HG03521 (cell line): ENCODE data around the gene IPO4.

Source experiments
- ATAC-seq: cut with Tn5 transposase; IDR thresholded peaks from one replicate; pipeline ENCODE4 v1.9.1; 2021; ENCODE audit warnings: mild to moderate bottlenecking, moderate library complexity; ENCODE audit not compliant: unreplicated experiment

Gene IPO4

DNA sequence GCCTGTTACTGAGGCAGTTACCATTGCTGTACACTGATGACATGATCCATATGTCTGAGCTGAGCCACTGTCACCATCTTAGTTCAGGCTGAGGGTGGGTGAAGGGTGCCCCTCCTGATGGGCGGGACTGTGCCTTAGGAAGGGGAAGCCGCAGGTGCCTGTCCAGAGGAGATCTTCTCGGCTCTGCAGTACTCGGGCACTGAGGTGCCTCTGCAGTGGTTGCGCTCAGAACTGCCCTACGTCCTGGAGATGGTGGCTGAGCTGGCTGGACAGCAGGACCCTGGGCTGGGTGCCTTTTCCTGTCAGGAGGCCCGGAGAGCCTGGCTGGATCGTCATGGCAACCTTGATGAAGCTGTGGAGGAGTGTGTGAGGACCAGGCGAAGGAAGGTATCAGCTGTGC, 37.6 kb downstream of the IPO4 start:
- ATAC-seq = no peak

DNA sequence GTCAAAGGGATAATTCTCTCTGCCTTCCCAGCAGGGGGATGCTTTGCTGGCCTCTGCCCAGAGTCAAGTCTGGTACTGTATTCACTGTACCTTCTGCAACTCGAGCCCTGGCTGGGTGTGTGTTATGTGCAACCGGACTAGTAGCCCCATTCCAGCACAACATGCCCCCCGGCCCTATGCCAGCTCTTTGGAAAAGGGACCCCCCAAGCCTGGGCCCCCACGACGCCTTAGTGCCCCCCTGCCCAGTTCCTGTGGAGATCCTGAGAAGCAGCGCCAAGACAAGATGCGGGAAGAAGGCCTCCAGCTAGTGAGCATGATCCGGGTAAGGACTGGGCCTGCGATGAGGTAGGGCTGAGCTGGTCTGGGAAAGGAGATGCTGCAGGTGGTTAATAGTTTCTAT, 38.0 kb downstream of the IPO4 start:
- ATAC-seq = no peak

DNA sequence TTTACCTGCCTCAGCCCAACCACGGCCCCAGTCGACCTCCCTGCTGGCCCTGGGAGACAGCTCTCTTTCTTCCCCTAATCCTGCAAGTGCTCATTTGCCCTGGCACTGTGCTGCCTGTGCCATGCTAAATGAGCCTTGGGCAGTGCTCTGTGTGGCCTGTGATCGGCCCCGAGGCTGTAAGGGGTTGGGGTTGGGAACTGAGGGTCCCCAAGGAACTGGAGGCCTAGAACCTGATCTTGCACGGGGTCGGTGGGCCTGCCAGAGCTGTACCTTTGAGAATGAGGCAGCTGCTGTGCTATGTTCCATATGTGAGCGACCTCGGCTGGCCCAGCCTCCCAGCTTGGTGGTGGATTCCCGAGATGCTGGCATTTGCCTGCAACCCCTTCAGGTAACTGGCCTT, 38.6 kb downstream of the IPO4 start:
- no peak for ATAC-seq

DNA sequence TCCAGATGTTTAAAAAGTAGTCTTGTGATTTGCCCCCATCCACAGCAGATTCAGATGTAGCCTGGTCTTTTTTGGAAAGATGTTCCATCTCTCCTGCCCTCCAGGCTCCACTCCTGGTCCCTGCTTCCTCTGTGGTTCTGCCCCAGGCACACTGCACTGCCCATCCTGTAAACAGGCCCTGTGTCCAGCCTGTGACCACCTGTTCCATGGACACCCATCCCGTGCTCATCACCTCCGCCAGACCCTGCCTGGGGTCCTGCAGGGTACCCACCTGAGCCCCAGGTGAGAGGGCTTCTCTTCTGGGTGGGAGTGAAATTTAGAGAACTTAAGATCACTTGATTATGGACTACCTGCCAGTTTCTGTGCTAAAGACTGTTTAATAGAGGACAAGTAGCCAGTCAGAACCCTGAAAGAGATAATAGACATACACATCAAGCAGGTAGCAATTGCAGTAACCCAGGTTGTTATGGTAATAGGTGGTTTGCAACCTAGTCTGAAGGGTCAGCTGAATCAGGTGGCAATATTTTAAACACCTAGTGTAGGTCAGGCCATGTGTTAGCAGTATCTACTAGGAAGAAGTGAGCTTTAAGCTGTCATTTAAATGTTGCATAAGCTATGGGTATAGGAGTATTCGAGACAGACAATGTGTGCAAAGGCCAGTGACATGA, 39.2 kb downstream of the IPO4 start:
- ATAC-seq = no peak

DNA sequence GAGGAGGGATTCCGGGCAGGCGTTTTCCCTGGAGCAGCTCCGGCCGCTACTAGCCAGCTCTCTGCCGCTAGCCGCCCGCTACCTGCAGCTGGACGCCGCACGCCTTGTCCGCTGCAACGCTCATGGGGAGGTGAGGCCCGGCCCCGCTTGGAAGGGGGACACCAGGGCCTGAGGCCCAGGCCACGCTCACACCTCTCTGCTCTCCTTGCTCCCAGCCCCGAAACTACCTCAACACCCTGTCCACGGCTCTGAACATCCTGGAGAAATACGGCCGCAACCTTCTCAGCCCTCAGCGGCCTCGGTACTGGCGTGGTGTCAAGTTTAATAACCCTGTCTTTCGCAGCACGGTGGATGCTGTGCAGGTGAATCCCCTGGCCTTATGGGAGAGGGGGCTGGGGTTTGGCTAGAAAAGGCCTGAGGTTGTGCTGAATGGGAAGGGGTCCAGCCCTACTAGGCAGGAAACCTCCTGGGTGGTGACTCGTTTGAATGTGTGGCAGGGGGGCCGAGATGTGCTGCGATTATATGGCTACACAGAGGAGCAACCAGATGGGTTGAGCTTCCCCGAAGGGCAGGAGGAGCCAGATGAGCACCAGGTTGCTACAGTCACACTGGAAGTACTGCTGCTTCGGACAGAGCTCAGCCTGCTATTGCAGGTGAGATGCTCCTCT, 40.7 kb downstream of the IPO4 start:
- no peak for ATAC-seq

DNA sequence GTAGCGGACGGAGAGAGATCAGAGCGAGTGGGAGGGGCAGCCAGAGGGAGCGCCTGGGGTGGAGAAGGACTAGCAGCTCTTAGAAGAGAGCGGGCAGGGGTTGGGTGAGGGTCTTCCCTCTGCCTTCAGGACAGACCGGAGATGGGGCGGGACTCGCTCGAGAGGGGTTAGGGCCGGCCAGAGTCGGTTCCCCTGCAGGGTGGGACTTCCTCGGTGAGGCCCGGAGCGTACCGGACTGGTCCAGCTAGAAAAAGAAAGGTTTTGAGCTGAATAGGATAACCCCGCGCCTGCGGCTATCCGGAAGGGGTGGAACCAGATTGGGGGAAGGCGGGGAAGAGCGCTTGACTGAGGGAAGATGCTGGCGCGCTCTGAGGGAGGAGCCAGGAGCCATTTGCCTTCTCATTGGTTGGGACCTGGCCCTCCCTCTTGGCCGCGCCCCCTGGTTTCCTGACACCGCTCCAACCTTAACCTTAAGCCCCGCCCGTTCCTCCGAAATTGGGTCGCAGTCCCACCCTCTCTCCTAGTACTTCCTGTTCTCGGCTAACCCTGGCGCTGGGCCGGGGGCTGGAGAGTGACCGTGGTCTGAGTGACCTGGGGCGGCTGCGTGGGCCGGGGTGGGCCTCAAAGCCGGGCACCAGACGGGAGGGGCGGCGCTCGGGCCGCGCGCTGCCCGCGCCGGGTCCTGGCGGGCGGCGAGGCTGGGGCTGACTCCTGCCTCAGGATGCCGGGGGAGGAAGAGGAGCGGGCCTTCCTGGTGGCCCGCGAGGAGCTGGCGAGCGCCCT, 41.4 kb downstream of the IPO4 start, which contains the start of gene RNF31:
Gene RNF31, plus strand, starts transcription at position 521 of the 783 bp plus-strand sequence. Its CDS starts 201 bp downstream, at position 722.
- peak; percentile 79 for ATAC-seq

DNA sequence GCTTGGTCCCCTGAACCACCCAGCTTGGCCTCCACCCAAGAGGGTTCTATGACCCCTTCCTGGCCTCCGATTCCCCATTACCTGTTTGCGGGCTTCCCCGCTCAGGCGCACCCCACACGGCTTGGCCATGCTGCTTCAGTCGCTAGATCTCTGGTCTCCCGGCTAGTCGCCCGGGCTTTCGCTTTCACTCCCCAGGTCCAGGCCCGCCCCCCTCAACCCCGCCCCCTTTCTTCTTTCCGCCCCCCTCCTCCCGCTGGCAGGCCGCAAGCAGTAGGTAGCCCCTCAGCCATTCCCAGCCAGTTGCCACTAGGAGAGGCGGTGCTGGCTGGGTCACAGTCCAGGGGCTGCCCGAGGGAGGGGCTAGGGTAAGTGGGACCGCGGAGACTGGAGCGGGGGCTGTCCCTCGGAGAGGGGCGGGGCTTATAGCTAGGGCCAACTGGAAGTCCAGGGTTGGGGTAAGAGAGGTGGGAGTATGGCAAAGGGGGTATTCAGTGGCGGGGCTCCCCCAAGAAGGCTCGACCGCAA, 42.1 kb downstream of the IPO4 start, which contains the start of gene PSME2:
Gene PSME2, minus strand, starts transcription at position 158 of the 525 bp plus-strand sequence. Its CDS starts 29 bp downstream, at position 129.
- ATAC-seq = peak; percentile 58

DNA sequence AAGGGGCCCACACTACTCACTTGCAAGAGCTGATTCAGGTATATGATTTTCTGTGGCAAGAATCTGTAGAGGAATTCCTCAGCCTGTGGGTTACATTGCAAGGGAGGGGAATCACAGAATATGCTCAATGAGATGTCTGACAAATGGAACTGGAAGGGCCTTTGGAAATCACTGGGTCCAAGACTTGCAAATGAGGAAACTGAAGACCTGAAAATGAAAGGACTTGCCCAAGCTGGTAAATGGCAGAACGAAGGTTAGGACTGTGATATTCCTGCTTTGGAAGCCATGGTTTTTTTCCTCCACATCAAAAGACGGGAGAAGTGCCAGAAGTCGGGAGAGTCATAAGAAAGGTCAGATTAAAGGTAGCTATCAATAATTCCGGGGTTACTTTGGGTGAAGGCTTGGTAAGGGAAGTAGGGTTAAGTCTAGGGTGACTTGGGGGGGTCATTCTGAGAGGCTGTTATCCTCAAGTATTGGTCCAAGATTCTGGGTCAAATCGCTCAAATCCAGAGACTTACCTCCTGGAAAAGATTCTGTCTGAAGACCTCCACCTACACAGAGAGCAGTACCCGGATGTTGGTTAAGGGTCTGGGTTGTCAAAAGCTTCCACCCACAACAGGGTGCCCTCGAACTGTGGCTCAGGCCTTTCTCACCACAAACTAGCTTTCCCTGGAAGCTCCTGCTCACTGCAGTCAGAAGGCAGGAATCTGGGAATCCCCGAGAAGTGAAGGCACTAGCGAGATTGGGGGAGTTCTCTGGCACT, 42.7 kb downstream of the IPO4 start:
- no peak for ATAC-seq

DNA sequence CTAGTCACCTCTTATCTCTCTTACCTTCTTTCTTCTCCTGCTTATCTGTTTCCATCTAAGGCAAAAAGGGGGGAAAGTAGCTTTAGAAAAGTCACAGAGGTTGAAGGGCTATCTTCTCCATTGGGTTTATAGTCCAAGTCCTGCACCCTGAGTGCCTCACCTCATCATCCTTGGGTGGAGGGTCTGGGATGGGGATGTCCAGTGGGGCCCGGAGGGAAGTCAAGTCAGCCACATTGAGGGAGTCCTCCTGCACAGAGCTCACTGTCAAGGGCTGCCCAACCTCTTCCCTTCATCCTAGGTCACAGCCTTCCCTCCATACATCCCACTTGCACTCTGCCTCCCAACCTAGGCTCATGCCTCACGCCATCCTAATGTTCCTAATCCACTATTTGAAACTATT, 43.4 kb downstream of the IPO4 start:
- no peak for ATAC-seq

DNA sequence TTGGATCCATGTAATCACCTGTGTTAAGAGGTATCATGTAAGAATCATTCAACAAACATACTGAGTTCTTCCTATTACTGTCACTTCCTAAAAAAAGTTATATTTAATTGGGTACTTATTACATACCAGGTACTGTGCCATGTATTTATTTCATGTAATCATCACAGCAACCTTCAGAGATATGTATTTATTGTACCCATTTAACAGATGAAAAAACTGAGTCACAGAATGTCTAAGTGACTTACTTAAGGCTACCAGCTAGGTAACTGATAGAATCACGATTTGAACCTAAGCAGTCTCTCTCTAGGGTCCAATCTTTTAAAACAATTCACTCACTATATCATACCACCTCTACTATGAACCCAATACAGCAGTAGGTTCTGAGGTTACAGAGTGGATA, 44.2 kb downstream of the IPO4 start:
- no peak for ATAC-seq

DNA sequence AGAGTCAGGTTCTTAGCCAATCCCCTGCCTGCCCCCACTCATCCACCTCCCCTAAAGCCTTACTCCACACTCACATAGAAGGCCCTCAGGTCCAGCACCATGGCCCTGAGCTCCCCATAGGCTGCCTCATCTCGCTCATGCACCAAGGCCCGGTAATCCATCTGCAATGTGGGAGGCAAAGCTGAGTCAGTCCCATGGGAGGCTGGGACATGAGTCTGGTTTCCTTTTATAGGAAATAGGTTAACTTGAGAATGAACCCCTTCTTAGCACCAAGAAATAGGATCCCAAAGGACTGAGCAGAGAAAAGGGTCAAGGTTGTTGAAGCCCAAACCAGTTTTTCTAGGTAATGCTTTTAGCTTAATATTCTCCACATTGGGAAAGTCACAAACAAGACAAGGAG, 45.1 kb downstream of the IPO4 start:
- no peak for ATAC-seq

DNA sequence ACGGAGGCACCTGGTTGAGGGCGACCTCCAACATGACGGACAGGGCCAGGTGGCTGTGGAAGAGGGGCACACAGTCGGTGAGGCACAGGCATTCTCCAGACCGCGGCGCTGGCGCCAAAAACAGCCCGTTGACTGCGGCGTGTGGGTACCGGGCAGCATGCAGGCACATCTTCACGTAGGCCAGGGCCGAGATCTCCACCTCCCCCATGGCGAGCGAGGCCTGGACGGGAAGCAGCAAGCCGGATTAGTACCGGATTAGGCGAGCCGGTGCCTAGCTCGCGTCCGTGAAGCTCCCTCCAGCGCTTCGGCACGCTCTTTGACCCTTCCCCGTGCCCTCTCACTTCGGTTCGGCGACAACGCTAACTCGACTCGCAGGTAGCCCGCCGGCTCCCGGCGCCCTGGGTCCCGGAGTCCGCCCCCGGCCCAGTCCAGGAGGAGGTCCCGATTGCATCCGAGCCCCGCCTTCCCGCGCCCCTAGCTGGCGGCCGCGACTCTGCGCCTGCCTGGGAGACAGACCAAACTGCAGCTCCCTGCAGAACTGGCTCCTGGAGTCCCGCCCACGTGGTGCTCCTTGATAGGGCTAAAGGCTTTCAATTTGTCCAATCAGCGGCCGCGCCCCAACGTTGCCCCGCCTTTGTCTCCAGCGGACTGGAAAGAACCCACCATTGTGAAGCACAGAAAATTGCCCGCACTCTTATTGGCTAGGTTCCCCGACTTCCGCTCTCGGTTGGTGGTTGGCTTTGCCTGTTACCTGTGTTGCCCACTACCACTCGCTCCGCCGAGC, 47.3 kb downstream of the IPO4 start, which contains the start of gene EMC9:
Gene EMC9, minus strand, starts transcription at position 495 of the 784 bp plus-strand sequence. Its CDS starts 287 bp downstream, at position 208.
- ATAC-seq = peak; percentile 85

DNA sequence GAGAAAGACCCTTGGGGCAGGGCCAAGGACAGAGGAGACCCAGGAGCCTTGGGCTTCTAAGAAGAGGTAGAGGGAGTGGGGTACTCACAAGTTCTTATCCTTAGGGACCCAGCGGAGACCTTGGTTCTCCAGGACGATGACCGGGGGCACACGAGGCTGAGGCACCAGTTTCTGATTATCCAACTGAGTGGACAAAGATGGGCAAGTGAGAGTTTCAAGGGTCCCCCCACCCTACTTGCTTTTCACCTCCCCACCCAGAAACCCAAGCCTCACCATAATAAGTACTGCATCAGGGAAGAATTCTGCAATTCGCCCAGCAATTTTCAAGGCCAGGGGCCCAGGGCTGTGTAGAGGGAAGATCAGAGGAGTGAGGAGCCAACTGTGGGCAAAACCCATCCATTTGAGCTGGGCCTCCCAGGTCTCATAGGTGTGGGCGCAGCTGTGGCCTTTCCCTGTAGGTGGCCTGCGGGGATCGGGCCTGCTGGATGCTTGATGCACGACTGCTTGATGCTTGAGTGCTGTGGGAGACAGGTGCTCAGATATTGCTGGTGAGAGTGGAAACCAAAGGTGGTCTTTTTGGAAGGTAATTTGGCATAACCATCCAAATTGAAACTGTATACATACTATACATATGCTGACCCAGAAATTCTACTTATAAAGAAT, 49.2 kb downstream of the IPO4 start:
- ATAC-seq = no peak

DNA sequence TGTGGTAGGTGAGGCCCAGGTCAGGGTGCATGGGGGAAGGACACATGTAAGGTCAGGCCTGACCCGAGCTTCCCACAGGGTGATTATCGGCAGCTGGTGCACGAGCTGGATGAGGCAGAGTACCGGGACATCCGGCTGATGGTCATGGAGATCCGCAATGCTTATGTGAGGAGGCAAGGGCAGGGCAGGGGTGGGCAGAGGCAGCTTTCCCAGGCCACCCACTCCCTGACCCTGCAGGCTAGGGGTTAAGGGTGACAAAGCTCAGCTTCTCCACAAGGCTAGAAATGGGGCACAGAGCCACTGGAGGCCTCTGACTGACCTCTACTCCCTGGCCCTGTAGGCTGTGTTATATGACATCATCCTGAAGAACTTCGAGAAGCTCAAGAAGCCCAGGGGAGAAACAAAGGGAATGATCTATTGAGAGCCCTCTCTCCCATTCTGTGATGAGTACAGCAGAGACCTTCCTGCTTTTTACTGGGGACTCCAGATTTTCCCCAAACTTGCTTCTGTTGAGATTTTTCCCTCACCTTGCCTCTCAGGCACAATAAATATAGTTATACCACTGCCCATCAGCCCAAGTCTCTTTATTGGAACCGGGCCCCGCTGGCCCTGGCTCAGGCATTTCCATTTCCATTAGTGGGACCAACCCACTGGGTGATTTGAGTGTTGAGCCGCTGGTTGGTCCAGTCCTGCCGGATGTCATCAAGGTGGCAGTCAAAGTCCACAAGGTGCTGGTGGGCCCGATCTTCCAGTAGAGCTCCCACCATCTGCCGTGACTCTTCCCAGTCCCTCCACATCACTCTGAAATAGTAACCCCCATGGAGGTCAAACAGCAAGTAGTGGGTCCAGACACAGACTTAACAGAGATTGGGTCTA, 50.0 kb downstream of the IPO4 start:
- no peak for ATAC-seq

DNA sequence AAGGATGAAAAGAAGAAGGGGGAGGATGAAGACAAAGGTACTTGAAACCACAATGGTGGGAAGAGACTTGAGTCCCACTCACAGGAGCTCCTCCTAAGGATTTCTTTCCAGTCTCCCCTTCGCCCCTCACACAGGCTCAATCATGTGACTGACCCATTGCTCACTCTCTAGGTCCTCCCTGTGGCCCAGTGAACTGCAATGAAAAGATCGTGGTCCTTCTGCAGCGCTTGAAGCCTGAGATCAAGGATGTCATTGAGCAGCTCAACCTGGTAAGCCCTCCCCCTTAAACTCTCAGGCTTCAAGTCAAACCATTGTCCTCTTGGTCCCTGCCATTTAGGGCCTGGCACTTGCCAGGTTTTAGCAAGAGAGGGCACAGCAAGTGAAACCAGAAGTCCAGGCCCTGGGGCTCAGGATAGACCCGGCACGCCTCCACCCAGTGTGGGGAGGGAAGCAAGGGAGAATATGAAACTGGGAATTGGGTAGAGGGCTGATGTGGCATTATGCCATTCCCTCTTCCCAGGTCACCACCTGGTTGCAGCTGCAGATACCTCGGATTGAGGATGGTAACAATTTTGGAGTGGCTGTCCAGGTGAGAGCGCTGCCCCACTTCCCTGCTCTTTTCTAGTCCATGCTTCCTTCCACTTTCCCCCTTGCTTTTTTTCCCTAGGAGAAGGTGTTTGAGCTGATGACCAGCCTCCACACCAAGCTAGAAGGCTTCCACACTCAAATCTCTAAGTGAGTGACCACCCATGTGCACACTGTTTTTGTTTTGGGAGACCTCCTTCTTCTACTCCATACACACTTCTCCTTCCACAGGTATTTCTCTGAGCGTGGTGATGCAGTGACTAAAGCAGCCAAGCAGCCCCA, 50.9 kb downstream of the IPO4 start:
- no peak for ATAC-seq

DNA sequence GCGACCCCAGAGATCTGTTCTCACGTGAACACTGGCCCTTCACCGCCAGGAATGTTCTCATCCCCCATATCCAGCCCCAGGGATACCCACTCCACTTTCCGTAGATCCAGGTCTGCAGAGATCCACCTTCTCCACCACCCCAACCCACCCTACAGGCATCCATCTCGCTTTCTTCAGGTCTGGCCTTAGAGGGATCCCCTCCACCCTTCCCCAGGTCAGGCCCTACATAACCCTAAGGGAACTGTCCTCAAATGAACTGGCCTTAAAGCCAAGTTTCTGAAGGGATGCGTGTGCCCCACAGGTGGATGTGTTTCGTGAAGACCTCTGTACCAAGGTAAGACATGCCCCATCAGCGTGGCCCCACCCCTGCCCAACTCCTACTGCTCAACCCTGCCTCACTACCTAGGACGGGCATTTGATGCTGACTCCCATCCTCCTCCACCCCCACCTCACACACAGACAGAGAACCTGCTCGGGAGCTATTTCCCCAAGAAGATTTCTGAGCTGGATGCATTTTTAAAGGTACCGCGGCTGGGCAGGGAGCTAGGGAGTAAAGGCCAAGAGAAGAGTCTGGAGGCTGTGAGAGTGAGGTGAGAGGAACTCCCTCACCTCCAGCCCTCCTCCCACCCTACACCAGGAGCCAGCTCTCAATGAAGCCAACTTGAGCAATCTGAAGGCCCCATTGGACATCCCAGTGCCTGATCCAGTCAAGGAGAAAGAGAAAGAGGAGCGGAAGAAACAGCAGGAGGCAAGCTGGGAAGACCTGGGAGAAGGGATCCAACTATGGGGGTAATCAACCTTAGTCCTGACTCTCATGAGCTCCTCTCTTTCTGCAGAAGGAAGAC, 51.7 kb downstream of the IPO4 start:
- no peak for ATAC-seq
